Epithelial cell of esophagus (primary cell): ENCODE data around the gene ANKRD63.

Experiments used
- DNase-seq: peaks from one replicate; pipeline ENCODE4 v3.0.0; 2010; ENCODE audit warnings: low read depth
- H3K4me3 ChIP-seq: 2 replicates; pipeline ENCODE4 v1.5.1; 2011; ENCODE audit warnings: mild to moderate bottlenecking, low read length, control low read depth
- CTCF ChIP-seq: IDR thresholded peaks from 2 replicates; pipeline ENCODE4 v1.5.1; 2011; ENCODE audit warnings: low read depth, mild to moderate bottlenecking, low read length, control low read depth, inconsistent platforms; ENCODE audit not compliant: insufficient read depth; ENCODE audit errors: missing control alignments

The ANKRD63 gene

DNA sequence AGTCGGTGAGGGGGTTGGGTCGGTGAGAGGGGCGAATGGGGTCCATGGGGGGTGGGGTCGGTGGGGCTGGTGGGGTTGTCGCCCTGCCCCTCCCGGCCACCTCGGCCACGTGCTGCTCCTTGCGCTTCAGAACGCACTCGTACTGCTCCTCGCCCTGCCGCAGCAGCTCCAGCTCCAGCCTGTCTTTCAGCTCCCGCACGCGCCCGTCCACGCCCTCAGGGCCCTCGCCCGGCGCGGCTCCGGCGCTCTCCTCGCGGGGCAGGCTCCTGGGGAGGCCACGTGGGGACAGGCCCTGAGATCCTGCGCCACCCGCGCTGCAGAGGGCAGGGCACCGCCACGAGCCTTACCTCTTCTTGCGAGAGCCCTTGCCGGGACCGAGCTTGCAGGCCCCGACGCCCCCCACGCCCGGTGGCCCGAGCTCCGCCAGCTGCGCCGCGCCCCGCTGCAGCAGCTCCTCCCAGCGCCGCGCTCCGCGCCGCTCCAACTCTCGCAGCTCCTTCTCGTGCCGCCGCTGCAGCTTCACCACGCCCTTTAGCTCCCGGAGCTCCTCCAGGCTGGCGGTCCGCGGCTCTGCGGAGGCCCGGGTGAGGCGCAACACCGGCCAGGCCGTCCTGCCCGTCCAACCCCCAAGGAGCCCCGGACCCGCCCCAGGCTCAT is 8.2 kb upstream of the ANKRD63 start:
- peak overlapping the region; percentile 1 for H3K4me3 ChIP-seq
- peak; percentile 73 for DNase-seq
- TF ChIP-seq CTCF, result no peak

DNA sequence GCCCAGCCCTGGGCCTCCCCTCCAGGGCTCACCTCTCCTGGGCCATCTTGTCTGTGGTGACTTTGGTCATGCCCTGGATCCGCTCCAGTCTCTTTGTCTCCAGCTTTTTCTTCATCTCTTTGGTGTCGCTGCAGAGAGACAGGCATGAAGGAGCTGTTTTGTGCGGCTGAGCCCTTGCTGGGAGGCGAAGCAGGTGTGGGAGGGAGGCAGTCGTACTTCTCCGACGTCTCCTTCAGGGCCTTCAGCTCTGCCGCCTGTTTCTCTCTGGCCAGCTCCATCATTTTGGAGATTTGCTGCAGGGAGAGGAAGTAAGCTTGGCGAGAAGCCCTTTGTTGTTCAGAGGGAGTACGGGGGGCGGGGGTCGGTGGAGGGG is 7.7 kb upstream of the ANKRD63 start:
- no peak overlapping the region for H3K4me3 ChIP-seq
- DNase-seq, result no peak
- no peak for TF ChIP-seq CTCF

DNA sequence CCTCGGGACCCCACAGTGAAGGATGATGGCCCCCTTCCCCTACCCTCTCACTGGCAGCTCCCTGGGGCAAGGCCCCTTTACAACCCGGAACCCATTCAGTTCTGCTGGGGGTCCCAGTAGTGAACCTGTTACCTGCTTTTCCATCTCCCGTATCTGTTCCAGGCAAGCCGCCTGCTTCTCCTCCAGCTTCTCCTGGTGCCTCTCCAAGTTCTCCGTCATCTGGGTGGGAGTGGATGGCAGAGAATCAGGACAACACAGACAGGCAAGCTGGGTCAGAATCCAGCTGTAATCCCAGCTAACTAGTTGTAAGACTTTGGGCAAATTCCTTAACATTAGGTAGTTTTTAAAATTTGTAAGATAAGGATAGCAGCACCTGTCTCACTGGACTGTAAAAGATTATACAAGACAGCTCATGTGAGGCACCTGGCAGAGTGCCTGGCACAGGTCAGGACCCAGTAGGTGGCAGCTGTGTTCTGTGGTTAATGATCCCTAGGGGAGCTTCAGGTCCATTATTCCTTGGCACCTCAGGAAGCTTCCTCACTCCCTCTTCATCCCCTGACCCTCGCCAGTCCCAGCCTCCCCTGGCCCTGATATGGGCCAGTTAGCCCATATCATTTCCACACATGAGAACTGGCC is 6.4 kb upstream of the ANKRD63 start:
- TF ChIP-seq CTCF, result no peak
- peak; percentile 39 for DNase-seq
- H3K4me3 ChIP-seq, result no peak overlapping the region

- TF ChIP-seq CTCF, result no peak
- H3K4me3 ChIP-seq, result no peak overlapping the region
- DNase-seq, result no peak
Measured at GRCh38 chr15:40287968-40288367, 5.1 kb upstream of the ANKRD63 start.

DNA sequence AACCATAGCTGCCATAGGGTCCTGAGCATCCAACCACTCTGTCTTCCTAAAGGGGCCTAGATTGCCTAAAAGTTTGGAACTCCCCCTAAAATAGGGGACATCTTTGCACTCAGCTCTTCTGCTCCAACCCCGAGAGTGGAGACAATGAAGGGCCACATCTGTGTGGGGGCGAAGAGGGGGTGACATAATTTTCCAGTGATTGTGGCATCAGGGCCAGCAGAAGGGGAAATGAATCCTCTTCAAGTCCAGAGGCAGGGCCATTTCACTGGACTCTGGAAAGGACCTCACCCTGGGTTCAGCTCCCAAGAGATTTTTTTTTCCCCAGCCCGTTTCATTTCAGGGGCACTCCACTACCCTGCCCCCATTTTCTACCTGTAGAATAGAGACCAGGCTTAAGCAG is 4.6 kb upstream of the ANKRD63 start:
- DNase-seq, result no peak
- TF ChIP-seq CTCF, result no peak
- no peak overlapping the region for H3K4me3 ChIP-seq

- no peak for TF ChIP-seq CTCF
Measured at GRCh38 chr15:40286794-40287193, 3.9 kb upstream of the ANKRD63 start.

DNA sequence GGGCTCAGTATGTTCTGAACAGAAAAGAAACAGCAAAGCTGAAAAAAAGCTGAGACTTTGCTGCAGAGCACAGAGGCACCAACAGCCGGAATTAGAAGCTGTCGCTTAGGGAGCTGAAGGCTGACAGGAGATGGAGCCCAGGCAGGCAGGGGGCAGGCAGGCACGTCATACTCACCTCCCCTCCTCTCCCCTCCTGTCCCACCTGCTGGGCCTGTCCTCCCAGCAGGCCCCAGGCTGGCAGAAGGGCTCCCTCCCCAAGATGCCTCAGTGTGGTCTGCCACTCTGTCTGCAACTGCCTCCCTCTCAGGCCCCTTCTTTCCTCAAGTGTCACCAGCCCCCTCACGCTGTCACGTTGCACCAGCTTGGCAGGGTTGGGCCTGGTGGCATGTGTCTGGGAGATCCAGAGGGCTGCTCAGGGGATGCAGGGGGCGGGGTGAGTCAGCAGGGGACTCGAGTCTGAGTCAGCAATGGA is 3.2 kb upstream of the ANKRD63 start:
- no peak for TF ChIP-seq CTCF
- no peak for DNase-seq
- H3K4me3 ChIP-seq, result no peak overlapping the region

More at GRCh38 chr15:40286794-40287193, 3.9 kb upstream of the ANKRD63 start:
- DNase-seq, result no peak
- no peak overlapping the region for H3K4me3 ChIP-seq
